ENCODE measurements around the gene SLC16A3. TPM values are rescaled to one million over a fixed set of nuclear protein-coding genes. Genes with fewer than 3 reads are reported as not detected.
A peak's percentile ranks its signal among the peaks of the same experiment; 100 is the strongest.
"Not testable (repeated sequence)": the region's sequence is repeated elsewhere in the genome, so short reads cannot be mapped to it uniquely, and the experiment has no call there.

Gene SLC16A3
- total and polyA plus RNA-seq, 10 of the 15 experiments (the other 5 are each of a cell fraction or from before 2014, with no cell fraction given) = 0.10 to 46.5 (median 8.0) TPM

GRCh38 chr17:82205720-82206508, 22.9 kb upstream of the SLC16A3 start (continued):
- TF ChIP-seq NKRF (conservative IDR thresholded peaks at IDR 0.05) (0 out of 2 replicates have a peak, but pooled peaks have one; percentile 48), BHLHE40 (IDR thresholded peaks at IDR 0.05; ENCODE audit: borderline replicate concordance in 1 of 2, low read depth in 2 of 2, low read length in 1 of 2) (0 out of 4 replicates have a peak, but pooled peaks of 1 of the 2 experiments have one; percentile 41)

DNA sequence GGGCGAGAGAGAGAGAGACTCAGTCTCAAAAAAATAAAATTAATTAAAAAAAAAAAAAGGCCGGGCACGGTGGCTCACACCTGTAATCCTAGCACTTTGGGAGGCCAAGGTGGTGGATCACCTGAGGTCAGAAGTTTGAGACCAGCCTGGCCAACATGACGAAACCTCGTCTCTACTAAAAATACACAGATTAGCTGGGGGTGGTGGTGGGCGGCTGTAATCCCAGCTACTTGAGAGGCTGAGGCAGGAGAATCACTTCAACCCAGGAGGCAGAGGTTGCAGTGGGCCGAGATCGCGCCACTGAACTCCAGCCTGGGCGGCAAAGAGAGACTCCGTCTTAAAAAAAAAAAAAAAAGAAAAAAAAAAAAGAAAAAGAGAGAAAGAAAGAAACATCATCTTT, 18.2 kb upstream of the SLC16A3 start:
- DNase-seq (ENCODE audit: low read depth, low spot score); CTCF ChIA-PET; in situ Hi-C loops (cut with MboI); H2AFZ ChIP-seq (ENCODE audit: control insufficient read depth, low read depth, low read length); H3K36me3 ChIP-seq (ENCODE audit: control insufficient read depth in 2 of 2, insufficient read depth in 2 of 2, low read length in 1 of 2); ATAC-seq; H3K9me3 ChIP-seq (replicated peaks; ENCODE audit: control insufficient read depth, insufficient read depth, low read length); FAIRE-seq; BruUV-seq (replicated peaks); H3K9ac ChIP-seq (ENCODE audit: control insufficient read depth, insufficient read depth, low read length); RAD21 ChIA-PET (ENCODE audit: unreplicated experiment); intact Hi-C loops (cut with micrococcal nuclease; ENCODE audit: unreplicated experiment); H4K20me1 ChIP-seq (ENCODE audit: control insufficient read depth, insufficient read depth); H3K27me3 ChIP-seq (replicated peaks in 1 of 2; ENCODE audit: control insufficient read depth in 2 of 2, insufficient read depth in 2 of 2, low read length in 1 of 2); H3K79me2 ChIP-seq (ENCODE audit: control insufficient read depth, insufficient read depth, low read length); H3K4me3 ChIP-seq; H3K27ac ChIP-seq (ENCODE audit: control insufficient read depth, insufficient read depth); H3K4me2 ChIP-seq (ENCODE audit: control insufficient read depth, insufficient read depth): not testable (repeated sequence)
- H3K4me1 ChIP-seq (ENCODE audit: control insufficient read depth, insufficient read depth, low read length) = peaks cover 16% of the 10 kb centered on the region
- POLR2A ChIA-PET = interaction anchor here (0.6 to 3.0 kb wide), 4 partner anchors 12 to 377 kb away, joined by 4 to 10 read pairs (median 6); partner anchors contain the start of gene MCRIP1
- SMC1A ChIA-PET (ENCODE audit: uncharacterized antibody, unreplicated experiment) = interaction anchor here (1.2 kb wide), 1 partner anchor 13 kb away, joined by 3 read pairs; no protein-coding TSS in a partner anchor
- 92% methylated on average over 11 of the region's 11 CpGs for WGBS (ENCODE audit: insufficient coverage, insufficient replicate concordance, low lambda C conversion rate, missing lambda C conversion rate)
